Measurements from ENCODE around the gene SLC38A8.

The SLC38A8 gene

DNA sequence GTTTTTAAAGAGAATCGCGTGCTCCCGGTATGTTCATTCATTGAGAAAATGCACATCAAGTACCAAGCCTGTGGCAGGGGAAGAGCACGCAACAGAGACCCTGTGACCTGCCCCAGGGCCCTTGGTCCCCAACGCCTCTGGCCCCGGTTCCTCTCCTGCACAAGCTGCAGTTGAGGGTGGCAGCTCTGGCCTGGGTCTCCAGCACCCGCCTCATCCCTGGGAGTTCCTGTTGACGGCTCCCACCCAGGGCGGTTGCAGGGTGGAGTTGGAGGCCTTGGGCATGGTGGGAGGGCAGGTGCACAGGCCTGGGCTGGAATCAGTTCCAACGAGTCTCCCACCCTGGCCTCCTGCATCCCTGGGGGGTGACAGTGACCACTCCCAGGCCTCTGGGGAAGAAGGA is 69.5 kb downstream of the SLC38A8 start:
- in situ Hi-C loops (cut with MboI; ENCODE audit: low sequenced_read_pairs) = loop anchor here (10.0 to 25.0 kb wide), 2 partner anchors 92 to 514 kb away; no protein-coding TSS in a partner anchor

DNA sequence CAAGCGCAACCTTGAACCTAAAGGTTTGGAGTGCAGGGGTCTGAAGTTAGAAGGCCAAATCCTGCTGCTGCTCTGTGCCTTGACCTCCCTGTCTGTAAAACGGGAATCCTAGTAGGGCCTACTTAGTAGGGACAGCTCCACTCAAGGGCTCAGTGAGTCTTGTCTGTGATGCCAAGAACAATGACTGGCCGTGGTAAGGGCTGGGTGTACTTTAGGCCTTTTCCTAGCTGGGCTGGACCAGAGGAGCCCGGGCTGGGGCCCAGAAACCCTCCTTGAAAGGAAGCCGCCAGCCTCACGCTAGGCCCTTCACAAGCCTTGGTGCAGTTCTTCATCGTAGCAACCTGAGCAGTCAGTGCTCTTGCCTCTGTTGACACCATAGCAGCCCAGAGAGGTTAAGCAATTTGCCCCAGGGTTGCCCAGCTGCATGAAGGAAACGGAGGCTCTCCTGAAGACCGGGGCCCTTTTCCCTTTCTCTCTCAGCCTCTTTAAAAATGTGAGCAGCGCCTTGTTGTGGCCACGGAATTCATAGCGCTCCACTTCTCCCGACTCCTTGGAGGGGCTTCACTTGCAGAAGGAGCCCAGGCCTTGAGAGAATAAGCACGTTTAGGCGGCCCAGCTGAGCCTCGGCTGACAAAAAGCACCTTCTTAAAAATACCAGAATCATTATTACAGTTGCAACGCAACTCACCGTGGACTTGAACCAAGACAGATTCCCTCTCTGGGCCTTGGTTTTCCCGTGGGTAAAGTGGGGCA is 70.2 kb downstream of the SLC38A8 start:
- in situ Hi-C loops (cut with MboI; ENCODE audit: low sequenced_read_pairs) = loop anchor here (10.0 to 25.0 kb wide), 2 partner anchors 92 to 515 kb away; no protein-coding TSS in a partner anchor

DNA sequence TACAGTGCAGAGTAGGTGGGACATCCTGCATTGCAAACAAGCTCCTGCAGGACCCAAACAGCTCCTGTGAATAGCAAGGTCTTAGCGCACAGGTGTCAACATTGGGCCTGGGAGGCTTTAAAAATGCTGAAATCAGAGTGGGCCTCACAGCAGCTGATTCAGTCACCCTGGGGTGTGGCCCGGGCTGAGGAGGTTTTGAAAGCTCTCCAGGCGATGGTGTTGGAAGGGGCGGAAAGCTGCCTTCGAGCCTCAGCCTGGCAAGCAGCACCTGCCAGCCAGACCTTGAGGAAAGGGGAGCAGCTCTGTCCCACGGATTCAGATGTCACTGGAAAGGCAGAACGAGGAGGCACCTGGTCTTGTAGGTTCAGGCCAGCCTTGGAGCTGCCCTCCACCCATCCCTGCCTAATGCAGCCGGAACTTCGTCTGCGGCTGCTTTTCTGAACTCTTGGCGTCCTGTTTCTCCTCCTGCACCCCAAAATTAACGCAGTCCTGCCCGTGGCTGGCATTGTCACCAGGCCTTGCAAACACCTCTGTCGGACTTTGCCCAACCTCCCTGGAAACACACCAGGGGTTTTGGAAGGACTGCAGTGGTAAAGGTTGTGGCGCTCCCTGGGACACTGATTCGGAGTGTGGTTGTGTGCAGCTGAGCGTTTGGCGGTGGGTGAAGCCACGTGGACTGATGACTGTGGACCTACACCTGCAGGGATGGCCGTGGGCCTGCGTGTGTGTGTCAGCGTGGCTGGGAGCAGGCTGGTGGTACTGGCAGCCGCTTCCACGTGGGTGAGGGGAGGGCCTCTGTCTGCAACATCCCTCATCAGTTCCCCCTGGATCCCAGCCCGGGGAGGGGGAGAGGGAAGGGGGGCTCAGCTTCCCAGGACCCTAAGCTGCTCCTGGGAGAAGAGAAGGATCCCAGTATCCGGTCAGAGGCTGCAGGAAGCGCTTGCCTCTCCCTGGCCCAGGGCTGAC is 71.1 kb downstream of the SLC38A8 start:
- in situ Hi-C loops (cut with MboI; ENCODE audit: low sequenced_read_pairs) = loop anchor here (10.0 to 25.0 kb wide), 2 partner anchors 93 to 516 kb away; no protein-coding TSS in a partner anchor

DNA sequence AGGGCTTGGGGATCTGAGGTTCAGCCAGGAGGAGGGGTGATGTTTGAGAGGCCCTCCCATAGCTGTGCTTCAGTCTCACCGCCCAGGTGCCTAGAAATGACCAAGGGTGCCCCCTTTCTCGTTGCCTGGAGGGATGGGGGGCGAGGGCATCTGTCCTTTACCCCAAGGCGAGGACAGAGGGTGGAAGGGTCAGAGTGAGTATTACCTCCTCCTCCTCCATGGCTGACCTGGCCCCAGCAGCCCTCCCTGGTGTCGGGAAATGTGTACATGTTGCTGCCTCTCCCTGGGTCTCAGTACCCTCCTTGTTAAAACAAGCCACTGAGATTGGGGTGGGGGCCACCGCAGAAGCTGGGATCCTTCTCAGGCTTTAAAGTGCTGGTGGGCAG is 72.2 kb downstream of the SLC38A8 start:
- in situ Hi-C loops (cut with MboI; ENCODE audit: low sequenced_read_pairs) = loop anchor here (10.0 to 25.0 kb wide), 2 partner anchors 94 to 517 kb away; no protein-coding TSS in a partner anchor

DNA sequence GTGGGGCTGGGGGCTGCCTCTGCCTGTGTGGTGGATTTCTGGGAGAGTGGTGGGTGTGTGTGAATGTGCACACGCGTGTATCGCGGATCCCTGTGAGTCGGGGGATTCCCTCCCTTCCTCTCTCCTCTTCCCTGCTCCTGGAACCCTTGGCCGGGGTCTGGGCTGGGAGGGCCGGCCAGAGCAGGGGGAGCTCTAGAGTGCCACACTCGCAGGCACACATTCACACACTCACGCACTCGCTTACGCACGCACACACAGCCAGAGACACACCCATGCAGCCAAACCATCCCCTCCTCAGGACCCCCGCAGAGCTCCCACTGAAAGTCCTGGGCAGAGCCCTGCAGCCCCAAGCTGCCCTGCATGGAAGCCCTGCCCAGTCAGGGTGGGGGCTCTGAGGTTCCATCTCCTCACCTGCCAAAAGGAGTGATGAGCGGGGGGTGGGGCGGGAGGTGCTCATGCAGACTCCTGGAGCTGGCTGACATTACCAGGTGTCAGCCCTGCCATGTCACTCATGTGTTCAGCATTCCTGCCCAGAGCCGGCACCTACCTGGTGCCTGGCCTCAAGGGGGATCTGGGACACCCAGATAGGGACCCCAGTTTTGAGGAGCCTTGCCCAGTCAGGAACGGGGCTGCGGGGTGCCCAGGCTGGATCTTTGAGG is 72.7 kb downstream of the SLC38A8 start:
- in situ Hi-C loops (cut with MboI; ENCODE audit: low sequenced_read_pairs) = loop anchor here (10.0 to 25.0 kb wide), 2 partner anchors 95 to 517 kb away; no protein-coding TSS in a partner anchor

DNA sequence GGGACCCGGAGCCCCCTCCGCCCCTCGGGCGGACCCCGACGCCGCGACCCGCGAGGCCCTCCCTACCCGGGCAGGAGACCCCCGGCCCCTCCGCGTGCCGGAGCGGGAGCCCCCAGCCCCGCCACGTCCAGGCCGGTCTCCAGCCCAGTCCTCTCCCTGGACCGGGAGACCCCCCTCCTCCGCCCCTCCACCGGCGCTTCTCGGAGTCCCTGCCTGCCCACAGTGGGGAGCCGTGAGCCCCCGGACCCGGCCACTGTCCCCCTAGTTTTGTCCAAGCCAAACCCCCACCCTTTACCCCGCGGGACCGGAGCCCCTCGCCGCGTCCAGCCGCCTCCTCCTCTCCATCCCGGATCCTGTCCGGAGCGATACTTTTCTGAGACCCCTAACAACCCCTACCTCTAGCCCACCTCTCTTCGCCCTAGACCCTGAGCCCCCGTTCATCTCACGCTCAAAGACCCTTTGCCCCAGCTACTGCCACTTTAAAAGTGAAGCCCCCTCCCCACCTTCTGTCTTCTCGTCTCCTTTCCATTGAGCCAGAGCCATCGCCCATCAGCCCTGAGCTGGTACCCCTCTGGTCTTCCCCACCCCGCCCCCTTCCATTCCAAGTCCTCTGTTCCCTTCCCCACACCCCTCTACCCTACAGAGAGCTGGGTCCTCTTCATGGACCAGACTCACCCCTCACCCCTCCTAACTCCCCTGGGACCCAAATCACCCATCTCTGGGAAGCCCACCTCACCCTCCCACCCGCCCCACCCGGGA is 73.5 kb downstream of the SLC38A8 start:
- in situ Hi-C loops (cut with MboI; ENCODE audit: low sequenced_read_pairs) = loop anchor here (25.0 kb wide), 1 partner anchor 518 kb away; no protein-coding TSS in a partner anchor

DNA sequence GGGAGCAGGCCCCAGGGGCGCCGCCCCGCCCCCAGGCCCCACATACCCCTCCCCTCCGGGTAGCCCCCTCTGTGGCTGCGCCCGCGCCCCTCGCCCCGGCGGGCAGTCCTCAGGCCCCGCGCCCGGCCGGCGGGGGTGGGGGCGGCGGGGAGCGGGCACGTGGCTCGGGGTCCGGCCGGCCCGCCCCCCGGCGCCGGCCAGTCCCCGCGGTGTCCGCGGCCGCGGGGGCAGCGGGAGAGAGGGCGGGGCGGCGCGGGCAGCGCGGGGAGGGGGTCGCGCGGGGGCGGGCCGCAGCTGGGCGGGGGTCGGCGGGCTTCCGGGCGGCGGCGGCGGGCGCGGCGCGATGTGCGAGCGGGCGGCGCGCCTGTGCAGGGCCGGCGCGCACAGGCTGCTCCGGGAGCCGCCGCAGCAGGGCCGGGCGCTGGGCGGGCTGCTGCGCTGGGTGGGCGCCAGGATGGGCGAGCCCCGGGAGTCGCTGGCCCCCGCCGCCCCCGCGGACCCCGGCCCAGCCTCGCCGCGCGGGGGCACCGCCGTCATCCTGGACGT is 74.2 kb downstream of the SLC38A8 start:
- in situ Hi-C loops (cut with MboI; ENCODE audit: low sequenced_read_pairs) = loop anchor here (25.0 kb wide), 1 partner anchor 519 kb away; no protein-coding TSS in a partner anchor

DNA sequence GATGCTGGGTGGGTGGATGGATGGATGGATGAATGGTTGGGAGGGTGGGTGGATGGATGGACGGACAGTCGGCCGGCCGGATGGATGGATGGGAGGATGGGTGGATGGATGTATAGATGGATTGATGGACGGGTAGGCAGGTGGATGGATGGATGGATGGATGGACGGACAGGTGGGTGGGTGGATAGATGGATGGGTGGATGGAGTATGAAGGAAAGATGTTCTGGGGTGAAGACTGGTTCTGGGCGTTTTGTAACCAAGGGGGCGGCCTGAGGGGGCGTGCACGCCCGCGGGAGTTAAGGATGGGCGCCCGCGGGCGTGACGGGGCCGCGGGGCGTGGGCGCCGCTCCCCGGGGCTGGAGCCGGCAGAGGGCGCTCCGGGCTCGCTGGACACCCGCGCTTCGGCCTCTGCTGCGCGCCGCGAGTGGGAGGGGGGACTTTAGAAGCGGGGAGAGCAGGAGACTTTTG is 74.7 kb downstream of the SLC38A8 start, which contains the start of gene NECAB2:
NECAB2 (plus strand) TSS at position 407 of the 468 bp plus-strand sequence. CDS start 405 bp downstream, outside the sequence.
- in situ Hi-C loops (cut with MboI; ENCODE audit: low sequenced_read_pairs) = loop anchor here (25.0 kb wide), 1 partner anchor 519 kb away; no protein-coding TSS in a partner anchor

DNA sequence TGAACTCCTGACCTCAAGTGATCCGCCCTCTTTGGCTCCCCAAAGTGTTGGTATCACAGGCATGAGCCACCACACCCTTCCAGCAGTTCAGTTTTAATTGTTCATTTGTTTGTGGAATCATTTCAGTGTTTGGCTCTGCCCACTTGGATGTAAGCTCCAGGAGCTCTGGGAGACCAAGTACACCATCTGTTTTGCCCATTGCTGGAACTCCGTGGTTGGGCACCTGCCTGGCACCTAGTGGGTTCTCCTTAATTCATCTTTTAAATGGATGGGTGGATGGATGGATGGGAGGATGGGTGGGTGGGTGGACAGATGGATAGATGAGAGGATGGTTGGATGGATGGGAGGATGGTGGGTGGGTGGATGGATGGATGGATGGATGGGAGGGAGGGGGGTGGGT is 75.5 kb downstream of the SLC38A8 start:
- in situ Hi-C loops (cut with MboI; ENCODE audit: low sequenced_read_pairs) = loop anchor here (25.0 kb wide), 1 partner anchor 520 kb away; no protein-coding TSS in a partner anchor

DNA sequence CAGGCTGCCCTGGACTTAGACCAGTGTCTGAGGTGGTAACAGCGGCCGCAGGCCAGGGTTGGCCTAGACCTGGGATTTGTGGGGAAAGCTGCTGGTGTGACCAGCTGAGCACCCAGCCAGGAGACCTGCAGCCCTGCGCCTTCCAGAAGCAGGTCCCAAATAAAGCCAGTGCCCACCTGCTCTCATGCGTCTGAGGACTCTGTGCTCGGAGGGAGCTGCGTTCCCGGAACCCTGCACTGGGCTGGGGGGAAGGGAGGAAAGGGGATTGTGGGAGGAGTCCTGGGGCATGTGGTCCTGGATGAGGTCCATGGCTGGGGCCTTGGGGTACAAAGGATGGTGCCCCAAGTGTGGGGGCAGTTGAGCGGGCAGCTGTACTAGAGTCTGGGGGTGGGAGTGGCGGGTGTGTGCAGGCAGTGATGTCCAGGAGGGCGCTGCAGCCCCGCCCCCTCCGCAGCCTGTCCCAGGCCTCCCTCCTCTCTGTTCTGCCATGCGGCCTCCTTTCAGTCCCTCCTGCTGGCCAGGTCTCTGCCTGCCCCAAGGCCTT is 76.4 kb downstream of the SLC38A8 start:
- in situ Hi-C loops (cut with MboI; ENCODE audit: low sequenced_read_pairs) = loop anchor here (25.0 kb wide), 1 partner anchor 521 kb away; no protein-coding TSS in a partner anchor

DNA sequence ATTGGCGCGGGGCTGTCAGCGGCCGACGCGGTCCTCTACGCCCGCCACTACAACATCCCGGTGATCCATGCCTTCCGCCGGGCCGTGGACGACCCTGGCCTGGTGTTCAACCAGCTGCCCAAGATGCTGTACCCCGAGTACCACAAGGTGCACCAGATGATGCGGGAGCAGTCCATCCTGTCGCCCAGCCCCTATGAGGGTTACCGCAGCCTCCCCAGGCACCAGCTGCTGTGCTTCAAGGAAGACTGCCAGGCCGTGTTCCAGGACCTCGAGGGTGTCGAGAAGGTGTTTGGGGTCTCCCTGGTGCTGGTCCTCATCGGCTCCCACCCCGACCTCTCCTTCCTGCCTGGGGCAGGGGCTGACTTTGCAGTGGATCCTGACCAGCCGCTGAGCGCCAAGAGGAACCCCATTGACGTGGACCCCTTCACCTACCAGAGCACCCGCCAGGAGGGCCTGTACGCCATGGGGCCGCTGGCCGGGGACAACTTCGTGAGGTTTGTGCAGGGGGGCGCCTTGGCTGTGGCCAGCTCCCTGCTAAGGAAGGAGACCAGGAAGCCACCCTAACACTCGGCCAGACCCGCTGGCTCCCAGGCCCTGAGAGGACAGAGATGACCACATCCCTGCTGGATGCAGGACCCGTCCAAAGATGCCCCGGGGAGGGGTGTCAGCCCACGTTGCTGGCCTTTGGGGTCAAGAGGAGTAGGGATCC is 77.0 kb downstream of the SLC38A8 start:
- in situ Hi-C loops (cut with MboI; ENCODE audit: low sequenced_read_pairs) = loop anchor here (25.0 kb wide), 1 partner anchor 522 kb away; no protein-coding TSS in a partner anchor

DNA sequence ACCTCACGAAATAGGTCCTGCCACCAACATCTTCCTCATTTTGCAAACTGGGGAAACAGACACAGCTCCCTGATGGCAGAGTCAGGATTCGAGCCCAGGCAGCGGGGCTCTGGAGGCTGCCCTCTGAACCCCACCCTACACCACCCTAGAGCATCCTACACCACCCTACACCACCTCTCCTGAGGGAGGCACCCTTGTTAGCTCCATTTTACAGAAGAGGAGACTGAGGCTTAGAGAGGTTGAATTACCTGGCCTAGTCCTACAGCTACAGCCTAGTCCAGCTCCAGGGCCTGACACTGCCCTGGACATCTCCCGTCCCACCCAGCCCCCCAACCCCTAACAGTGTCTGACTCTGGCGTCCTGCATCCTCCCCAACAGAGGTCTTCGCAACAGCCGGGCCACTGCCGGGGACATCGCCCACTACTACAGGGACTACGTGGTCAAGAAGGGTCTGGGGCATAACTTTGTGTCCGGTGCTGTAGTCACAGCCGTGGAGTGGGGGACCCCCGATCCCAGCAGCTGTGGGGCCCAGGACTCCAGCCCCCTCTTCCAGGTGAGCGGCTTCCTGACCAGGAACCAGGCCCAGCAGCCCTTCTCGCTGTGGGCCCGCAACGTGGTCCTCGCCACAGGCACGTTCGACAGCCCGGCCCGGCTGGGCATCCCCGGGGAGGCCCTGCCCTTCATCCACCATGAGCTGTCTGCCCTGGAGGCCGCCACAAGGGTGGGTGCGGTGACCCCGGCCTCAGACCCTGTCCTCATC is 77.7 kb downstream of the SLC38A8 start:
- in situ Hi-C loops (cut with MboI; ENCODE audit: low sequenced_read_pairs) = loop anchor here (25.0 kb wide), 1 partner anchor 522 kb away; no protein-coding TSS in a partner anchor

DNA sequence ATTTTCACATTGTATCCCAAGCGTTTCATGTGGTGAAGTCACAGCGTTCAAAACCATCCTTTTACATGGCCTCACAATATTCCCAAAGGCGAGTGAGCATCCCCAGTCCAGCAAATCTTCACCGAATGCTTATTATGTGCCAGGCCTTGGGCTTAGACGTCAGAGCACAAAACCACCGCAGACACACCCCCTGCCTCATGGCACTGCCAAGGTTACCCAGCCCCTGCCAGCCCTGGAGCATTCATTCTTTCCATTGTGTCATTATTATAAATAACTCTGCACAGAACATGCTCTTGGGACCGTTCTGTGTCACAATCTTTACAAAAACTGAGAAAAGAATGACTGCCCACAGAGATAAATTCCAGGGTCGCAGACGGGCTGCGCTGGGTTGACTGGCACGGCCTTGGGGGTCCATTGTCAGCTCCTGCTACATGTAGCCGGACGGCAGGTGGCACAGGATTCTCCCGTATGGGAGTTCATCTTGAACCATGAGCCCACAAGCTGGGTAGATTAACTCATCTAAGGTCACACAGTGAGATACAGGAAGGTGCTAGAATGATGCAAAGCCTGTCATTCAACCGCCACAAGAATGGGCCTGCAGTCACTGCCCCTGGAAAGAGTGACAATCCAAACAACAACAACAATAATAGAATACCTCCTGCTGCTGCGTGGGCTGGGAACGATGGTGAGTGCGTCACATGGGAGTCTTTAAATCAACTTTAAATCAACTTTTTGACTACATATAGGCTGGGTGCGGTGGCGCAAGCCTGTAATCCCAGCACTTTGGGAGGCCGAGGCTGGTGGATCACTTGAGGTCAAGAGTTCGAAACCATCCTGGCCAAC is 79.1 kb downstream of the SLC38A8 start:
- in situ Hi-C loops (cut with MboI; ENCODE audit: low sequenced_read_pairs) = loop anchor here (25.0 kb wide), 1 partner anchor 524 kb away; no protein-coding TSS in a partner anchor

DNA sequence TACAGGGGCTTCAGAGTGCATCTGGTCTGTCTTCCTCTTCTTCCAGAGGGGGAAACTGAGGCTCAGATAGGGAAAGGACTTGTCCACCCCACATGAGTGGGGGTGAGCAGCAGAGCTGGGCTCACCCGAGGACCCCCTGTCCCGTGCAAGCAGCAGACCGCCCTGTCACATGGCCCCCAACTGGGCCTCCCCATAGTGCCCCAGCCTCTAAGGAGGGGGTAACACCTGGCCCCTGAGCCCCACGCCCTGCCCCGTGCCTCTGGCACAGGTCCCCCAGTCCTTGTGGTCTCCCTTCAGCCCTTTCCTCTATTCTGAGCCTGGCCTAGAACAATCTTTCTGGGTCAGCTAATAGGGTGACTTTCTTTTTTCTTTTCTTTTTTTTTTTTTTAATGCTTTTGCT is 81.0 kb downstream of the SLC38A8 start:
- in situ Hi-C loops (cut with MboI; ENCODE audit: low sequenced_read_pairs) = loop anchor here (25.0 kb wide), 1 partner anchor 526 kb away; no protein-coding TSS in a partner anchor

DNA sequence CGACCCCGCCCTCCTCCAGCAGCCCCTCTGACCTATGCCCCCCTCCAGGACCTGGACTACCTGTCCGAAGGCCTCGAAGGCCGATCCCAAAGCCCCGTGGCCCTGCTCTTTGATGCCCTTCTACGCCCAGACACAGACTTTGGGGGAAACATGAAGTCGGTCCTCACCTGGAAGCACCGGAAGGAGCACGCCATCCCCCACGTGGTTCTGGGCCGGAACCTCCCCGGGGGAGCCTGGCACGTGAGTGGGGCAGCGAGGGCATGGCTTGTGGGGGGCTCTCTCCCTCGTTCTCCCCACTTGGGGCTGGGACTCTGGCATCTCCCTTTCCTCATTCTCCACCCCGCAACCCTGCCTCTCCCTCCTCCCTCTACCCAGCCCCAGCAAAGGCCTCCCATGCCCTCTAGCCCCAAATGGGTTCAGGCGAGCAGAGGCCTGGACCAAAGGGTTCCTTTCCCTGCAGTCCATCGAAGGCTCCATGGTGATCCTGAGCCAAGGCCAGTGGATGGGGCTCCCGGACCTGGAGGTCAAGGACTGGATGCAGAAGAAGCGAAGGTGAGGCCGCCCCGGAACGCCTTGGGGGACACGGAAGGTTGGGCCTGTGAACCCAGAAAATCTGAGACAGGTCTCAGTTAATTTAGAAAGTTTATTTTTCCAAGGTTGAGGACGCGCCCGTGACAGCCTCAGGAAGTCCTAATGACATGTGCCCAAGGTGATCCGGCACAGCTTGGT is 81.9 kb downstream of the SLC38A8 start:
- in situ Hi-C loops (cut with MboI; ENCODE audit: low sequenced_read_pairs) = loop anchor here (25.0 kb wide), 1 partner anchor 527 kb away; no protein-coding TSS in a partner anchor

Data from HL-60/S4 treated with phorbol 12-myristate 13-acetate at 8.2 ng/mL for 4 days and 3 days (cell line).